NCI-H1417 treated with DMSO at 0.1 percent for 48 hours (cell line): ENCODE results near the gene ADIPOR2.

Experiments
- DNase-seq: peaks from one replicate; lab custom pipeline; 2025; lab: John Stamatoyannopoulos, UW

The ADIPOR2 gene

DNA sequence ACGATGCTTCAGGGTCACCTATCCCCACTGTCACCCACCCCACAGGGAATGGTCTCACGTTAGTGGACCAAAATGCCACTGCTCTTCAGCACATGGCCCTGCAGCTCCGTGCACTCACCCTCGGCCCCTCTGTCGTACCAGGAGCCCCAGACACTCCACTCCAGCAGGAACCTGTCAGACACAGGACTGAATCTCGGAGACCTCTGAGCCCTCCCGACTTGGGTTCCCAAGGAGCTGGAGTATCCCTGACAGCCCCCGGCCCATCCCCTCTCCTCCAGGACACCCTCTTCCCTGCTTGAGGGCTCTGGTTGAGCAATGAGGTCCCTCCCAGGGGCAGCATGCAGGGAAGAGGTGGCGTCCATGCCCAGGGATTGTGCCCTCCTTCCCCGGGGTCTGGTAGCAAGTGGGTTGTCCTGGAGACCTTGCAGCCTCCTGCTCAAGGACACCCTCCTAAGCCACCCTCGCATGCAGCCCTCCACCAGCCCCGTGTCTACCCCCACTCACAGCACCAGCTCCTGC is 109.1 kb downstream of the ADIPOR2 start:
- no peak for DNase-seq

DNA sequence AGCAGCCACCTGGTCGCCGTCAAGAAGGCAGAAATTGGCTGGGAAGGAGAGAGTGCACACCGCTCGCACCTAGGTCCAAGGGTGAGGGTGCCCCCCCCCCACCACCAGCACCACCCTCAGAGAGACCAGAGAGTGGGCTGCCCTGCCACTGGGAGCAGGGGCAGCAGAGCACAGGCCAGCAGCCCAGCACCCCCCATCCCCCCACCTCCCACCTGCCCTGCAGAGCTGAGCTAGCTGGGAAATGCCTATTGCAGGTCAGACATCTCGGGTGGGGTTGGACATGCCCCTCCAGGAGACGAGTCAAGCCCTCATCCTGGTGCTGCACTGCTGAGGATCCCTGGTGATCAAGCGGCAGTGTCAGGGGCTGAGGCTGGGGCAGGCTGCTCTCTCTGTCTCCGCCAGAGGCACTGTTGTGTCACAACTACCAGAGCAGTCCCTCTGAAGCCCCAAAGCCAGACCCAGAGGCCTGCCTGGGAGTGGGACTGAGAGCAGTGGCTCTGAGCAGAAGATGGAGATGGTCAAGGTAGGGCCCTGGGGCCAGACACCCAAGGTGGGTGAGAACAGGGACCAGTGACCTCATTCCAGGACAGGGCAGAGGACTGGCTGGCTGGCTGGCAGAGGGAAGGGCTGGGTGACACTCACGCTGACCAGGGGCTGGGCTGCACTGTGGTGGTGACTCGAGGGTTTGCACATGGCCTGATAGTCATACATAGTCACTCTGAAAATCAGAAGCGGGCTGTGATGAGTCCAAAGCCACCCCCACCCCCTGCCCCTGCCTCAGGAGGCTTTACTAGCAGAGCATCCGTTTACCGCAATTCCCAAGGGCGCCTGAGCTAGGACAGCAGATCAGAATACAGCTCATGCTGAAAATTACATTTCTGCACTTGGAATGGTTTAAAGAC is 109.8 kb downstream of the ADIPOR2 start:
- no peak for DNase-seq

DNA sequence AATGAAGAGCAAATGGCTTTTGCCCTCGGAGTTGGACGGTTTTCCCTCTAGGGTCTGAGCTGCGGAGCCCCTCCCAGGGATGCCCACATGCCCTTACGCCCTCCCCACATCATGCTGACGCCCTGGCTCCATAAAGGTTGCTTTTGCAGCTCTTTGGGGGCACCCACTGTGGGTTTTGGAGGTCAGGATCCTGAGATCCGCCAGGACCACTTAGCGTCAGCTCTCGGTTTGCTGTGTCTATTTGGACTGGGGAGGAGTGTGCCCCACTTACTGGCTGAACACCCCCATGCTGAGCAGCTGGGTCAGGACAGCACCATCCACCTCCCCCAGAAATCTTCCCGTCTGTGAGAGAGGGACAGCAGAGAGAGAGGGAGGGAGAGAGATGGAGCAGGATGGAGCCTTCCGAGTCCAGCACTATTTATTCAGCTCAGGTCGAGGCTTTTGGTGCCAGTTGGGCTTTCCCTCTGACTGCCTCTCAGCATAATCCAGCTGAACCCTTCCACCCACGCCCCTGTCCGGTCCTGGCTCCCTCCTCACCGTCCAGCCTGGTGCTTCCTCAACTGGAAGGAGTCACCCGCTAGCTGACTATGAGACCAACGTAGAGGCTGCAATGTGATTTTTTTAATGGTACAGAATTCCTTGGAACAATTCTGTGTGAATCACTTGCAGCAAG is 110.6 kb downstream of the ADIPOR2 start:
- no peak for DNase-seq

- no peak for DNase-seq
Observed at GRCh38 chr12:1803736-1804135, 112.9 kb downstream of the ADIPOR2 start.

- peak; percentile 3 for DNase-seq
Observed at GRCh38 chr12:1804545-1805332, 113.9 kb downstream of the ADIPOR2 start.

DNA sequence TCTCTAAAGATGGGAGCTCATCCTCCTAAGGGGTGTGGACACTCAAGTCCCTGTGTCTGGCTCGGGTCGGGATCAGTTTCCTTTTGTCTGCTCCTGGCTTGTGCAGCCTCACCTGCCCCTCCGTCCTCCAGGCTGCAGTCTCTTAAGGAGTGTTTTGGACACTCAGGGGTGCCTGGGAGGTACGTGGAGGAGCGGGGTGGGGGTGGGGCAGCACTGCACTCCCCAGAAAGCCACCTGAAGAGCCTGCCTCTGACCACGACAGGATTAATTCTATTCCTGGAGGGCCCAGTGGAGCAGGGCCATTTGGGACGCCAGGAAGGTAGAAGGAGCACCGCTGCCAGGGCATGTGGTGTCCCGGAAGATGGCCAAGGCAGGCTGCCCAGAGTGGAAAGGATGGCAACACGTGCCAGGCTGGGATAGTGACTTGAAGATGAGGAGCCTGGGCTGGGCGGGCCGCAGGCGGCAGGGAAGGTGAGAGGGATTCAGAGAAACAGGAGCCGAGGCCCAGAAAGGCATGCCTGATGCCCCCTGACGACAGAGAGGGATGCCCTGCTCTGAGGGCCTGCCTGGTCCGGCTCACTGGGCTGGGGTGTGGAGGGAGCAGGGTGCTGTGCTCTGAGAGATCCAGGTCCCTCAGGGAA is 114.7 kb downstream of the ADIPOR2 start:
- no peak for DNase-seq

GRCh38 chr12:1806301-1807086 is 115.6 kb downstream of the ADIPOR2 start:
- DNase-seq = no peak

DNA sequence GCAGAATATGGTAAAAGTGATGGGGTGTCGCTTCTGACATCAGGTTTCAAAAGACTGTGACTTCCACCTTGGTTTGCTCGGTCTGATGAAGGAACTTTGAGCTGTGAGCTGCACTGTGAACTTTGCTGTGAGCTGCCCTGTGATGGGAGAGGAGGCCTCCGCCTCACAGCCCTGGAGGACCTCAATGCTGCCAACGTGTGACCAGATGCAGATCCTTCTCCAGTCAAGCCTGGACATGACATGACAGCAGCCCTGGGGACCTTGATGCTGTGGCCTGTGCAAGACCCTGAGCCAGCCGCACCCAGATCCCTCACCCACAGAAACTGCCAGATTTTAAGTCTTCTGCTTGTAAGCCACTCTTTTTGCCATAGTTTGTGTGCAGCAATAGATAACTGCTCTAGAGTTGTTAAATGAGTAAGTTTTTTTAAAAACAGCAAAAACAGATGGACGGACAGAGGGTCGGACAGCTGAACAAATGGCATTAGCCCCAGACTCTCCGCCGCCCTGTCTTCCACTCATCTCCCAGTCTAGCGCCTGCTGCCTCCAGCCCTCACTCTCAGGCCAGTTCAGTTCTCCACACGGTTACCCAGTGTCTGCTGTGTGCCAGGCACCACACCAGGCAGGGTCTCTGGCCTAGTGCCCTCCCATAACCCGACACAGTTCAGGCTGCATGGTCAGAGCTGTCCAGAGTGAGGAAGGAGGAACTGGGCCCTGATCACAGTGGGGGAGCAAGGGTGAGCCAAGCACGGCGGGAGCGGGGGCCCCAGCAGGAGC is 116.4 kb downstream of the ADIPOR2 start:
- no peak for DNase-seq

- no peak for DNase-seq
Observed at GRCh38 chr12:1808036-1808797, 117.3 kb downstream of the ADIPOR2 start.

DNA sequence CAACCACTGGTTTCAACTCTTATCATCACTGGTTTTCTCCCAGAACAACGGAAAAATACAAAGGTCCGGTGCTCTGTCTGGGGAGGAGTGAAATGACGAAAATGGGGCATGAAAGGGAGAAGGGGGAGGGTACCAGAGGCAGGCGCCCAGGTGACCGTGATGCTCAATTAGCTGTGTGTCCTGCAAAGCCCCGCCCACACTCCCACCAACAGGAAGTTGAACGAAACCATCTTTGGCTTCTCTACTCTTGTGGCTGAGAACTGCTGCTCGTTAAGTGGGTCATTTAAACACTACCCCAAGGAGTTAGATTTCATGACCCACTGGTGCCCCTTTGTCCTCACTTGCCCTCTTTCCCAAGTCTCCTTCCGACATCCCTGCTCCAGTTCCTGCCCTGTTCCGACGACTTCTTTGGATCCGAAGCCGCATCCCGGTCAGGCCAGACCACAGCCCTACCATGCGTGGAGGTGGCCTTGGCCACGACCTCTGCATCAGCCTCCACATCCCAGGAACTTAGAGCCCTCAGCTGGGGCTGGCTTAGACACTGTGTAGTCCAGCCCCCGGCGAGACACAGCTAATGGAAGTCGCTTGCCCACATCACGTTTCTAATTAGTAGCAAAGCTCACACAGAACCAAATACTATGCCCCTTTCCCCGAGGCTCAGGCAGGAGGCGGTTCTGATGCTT is 118.1 kb downstream of the ADIPOR2 start:
- DNase-seq = no peak

GRCh38 chr12:1809591-1810190 is 118.8 kb downstream of the ADIPOR2 start:
- DNase-seq = no peak

- DNase-seq = no peak
Observed at GRCh38 chr12:1810201-1810930, 119.5 kb downstream of the ADIPOR2 start.

- DNase-seq = no peak
Observed at GRCh38 chr12:1810931-1811280, 120.0 kb downstream of the ADIPOR2 start.

GRCh38 chr12:1811281-1811947 is 120.5 kb downstream of the ADIPOR2 start:
- DNase-seq = no peak

GRCh38 chr12:1811948-1812291 is 121.0 kb downstream of the ADIPOR2 start:
- DNase-seq = no peak

- no peak for DNase-seq
Observed at GRCh38 chr12:1812650-1813302, 121.9 kb downstream of the ADIPOR2 start.

DNA sequence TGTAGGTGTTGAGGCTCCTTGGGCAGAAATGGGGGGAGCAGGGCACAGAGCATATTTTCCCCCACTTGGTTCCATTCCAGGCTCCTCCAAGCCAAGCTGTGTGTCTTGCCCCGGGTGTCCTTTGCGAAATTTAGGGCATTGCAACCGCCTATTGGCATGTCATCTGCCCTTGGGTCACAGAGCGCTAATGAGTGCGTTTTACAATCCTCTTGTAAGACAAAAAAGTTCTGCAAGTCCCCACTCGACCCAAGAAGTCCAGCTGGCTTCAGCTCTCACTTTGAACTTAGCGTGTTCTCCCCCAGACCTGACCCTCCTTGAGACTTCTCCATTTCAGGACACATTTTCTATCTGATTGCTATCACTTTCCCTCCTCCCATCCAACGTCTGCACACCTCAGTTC is 123.4 kb downstream of the ADIPOR2 start:
- DNase-seq = no peak
